Stimulated activated CD8-positive, alpha-beta memory T cell treated with anti-CD3 and anti-CD28 coated beads, Interleukin-4, amount 100 ng/mL, for 1 hour (primary cell): ENCODE data around the gene RASGRP4.
"Not testable (repeated sequence)": the region's sequence is repeated elsewhere in the genome, so short reads cannot be mapped to it uniquely, and the experiment has no call there.

Source experiments
- DNase-seq, 2 donors: peaks; one replicate each; pipeline ENCODE4 v3.0.0-alpha.2; 2020; ENCODE audit warnings: low read depth in 2 of 2, low spot score in 1 of 2

The RASGRP4 gene

DNA sequence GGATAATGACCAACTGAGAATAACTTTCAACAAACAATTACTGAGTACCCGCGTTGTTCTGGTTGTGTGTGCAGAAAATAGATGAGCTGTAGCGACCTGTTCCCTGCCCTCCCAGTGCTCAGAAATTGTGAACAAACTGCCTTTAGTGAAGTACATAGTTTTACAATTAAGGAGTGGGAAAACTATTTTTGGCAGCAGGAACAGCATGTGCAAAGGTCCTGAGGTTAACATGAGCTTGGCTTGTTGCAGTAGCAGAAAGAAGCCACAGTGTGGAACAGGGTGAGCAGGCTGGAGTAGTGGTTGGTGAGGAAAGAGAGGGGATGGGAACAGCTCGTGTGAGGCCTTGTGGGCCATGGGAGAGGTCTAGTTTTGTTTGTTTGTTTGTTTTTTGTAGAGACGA, 23.5 kb upstream of the RASGRP4 start:
- no peak for DNase-seq

DNA sequence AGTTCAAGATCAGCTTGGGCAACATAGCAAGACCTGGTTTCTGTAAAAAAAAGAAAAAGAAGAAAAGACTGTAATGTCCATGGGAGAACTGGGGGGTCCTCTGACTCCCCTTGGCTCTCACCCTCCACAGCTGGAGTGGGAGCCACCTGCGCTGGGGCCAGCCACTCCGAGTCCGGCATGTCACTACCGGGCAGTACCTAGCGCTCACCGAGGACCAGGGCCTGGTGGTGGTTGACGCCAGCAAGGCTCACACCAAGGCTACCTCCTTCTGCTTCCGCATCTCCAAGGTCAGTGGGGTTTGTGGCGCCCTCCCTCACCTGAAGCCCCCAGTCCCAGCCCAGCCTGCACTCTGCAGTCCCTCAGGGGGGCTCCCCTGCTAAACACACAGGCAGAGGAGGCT, 22.2 kb upstream of the RASGRP4 start:
- no peak for DNase-seq

GRCh38 chr19:38445362-38445761, 19.3 kb upstream of the RASGRP4 start:
- no peak for DNase-seq

- no peak for DNase-seq
These were observed 18.0 kb upstream of the RASGRP4 start for GRCh38 chr19:38444026-38444425.

DNA sequence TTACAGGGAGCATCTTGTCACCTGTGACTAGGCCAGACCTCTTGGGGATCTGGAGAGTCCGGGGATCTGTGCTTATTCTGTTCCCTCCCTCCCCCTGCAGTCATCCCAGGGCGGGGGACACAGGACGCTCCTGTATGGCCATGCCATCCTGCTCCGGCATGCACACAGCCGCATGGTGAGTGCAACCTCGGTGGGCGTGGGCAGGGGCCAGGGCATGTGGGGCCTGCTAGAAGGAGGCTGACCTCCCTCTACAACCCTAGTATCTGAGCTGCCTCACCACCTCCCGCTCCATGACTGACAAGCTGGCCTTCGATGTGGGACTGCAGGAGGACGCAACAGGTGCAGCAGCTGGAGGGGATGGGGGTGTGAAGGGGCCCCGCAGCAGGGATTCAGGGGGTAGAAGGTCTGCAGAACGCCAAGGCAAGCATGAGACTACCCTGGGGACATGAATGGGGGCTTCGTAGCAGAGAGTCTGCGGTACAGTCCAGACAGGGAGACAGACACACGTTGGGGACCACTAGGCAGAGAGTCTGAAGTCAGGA, 17.5 kb upstream of the RASGRP4 start:
- no peak for DNase-seq

- DNase-seq, result no peak
These were observed 16.7 kb upstream of the RASGRP4 start for GRCh38 chr19:38442736-38443135.

DNA sequence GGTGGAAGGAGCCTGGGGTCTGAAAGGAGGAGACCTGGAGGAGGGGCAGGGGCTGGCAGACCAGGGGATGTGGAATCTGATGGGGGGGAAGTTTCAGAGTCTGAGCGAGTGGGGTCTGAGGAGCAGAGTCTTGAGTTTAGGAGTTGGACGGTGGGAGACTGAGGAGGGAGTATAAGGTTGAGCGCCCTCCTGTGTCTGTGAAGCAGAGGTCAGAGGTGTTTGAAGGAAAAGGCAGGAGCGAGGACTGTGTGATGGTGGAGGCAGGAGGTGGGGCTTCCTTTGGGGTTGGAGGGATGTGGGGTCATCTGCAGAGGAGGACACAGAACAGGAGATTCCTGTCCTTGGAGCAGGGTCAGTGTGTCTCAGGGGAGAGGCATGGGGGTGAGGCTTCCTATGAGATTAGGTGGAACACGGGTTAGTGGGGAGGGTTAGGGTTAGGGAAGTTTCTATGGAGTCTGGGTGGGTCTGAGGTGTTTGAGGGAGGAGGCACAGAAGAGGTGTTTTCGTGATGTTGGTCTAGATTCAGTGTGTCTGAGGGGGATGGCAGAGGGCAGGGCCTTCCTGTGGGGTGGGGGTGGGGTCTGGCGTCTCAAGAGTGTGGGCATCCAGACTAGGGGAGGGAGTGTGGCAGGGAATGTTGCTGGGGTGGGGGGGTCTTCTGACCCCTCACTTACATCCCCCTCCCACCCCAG, 15.8 kb upstream of the RASGRP4 start:
- no peak for DNase-seq

DNA sequence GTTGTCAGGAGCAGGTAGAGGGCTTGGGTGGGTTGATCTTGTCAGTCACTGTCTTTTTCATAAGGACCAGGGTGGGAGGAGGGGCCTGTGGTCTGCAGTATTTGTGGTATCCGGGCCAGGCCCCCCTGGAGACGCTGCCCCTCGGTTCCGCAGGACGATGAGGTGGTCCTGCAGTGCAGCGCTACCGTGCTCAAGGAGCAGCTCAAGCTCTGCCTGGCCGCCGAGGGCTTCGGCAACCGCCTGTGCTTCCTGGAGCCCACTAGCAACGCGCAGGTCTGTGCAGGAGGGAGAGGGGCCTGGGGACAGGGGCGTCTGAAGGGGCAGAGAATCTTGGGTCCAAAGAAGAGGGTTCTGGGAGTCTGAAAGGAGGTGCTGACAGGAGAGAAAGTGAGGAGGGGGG, 14.6 kb upstream of the RASGRP4 start:
- no peak for DNase-seq

DNA sequence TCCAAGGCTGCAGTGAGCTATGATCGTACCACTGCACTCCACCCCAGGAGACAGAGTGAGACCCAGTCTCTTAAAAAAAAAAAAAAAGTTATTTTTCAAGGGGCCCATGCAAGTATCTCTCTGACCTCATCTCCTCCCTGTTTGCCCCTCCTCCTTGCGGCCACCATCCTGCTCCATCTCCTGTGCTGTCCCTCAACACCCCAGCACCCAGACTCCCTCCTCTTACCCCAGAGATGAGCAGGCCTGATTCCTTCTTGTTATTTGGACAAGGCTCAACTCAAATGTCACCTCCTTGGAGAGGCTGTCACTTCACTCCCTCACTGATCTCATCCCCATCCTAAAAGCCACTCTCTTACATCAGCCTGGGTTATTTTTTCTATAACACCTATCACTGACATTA, 11.9 kb upstream of the RASGRP4 start:
- DNase-seq, result no peak

- DNase-seq, result no peak
These were observed 11.3 kb upstream of the RASGRP4 start for GRCh38 chr19:38437295-38437694.

DNA sequence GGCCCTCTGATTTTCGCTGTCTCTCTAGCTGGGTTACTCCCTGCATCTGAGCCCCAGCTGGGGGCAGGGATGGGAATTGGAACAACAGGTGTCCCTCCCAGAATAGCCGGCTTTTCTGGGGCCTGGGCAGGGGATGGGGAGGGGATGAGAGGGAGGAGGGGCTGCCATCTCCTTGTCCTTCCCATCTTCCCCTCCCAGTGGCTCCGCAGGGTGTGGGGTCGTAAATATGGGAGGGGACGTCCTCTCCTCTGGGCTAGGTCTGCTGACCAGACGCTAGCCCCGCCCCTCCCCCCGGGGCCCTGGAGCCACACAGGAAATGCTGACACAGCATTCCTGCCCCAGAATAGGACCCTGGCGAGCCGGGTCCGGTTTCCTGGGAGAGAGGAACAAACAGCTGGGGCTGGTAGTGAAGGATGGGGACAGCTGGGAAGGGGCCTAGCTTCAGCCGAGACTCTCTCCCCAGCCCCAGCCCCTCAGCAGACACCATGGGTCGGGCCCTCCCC, 8.6 kb upstream of the RASGRP4 start:
- DNase-seq, result no peak

DNA sequence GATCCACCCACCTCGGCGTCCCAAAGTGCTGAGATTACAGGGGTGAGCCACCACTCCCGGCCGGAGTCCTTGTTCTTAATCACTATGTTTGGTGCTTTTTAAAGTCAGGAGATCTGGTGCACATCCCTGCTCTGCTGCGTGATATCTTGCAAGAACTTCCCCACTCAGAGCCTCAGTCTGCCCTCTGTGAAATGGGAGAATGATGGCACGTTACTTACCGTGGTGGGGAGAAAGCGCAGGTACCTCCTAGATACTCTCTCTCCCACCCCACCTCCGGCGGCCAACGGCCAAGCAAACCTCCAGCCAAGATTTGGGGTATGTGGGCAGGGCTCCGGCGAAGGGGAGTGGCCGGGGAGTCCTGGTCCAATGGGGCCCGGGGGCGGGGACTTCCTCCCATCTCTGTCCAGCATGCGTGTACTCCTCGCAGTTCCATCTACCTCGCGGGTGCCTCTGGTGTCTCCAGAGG, 7.3 kb upstream of the RASGRP4 start, which contains the start of gene RYR1:
TSS of gene RYR1 (plus strand) at position 424 of the 466 bp plus-strand sequence. CDS start 139 bp downstream, outside the sequence.
- DNase-seq, result no peak

DNA sequence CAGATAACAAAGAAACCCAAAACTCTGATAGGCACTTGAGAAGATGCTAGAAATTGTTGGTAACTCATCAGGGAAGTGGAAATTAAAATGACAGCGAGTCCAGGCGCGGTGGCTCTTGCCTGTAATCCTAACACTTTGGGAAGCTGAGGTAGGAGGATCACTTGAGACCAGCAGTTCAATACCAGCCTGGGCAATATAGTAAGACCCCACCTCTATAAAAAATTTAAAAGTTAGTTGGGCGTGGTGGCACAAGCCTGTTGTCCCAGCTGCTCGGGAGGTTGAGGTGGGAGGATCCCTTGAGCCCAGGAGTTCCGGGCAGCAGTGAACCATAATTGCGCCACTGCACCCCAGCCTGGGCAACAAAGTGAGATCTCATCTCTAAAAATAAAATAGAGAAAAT, 4.9 kb upstream of the RASGRP4 start:
- DNase-seq, result no peak

GRCh38 chr19:38429811-38430156, 3.8 kb upstream of the RASGRP4 start:
- DNase-seq, result no peak

DNA sequence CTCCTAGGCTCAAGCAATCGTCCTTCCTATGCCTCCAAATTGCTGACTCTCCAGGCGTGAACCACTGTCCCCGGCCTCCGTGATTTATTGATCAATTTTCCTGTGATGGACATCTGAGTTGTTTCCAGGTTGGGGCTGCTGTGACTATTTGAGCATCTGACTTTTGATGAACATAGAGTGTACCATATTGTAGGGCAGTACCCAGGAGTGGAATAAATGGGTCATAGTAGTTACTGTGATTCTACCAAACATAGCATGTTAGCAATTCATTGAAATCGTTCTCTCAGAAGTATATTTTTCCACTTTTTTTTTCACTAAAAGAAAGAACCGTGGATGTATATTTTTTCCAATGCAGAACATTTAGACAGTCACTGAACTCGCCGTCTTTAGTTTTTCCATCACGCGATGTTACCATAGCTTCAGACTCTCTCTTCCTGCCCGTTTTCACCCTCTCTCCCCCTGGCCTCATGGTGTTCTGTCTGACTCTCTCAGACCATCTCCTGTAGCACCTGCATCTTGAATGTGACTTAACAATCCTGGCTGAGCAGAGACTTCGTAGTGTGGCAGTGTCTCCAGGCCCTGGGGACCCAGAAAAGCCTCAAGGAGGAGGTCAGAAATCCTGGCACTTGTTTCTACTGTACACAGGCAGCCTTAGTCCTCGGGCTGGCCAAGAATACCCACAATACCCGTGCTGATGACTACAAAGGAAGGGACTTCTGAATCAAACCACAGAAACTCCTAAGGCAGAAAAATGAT, 3.2 kb upstream of the RASGRP4 start:
- no peak for DNase-seq

DNA sequence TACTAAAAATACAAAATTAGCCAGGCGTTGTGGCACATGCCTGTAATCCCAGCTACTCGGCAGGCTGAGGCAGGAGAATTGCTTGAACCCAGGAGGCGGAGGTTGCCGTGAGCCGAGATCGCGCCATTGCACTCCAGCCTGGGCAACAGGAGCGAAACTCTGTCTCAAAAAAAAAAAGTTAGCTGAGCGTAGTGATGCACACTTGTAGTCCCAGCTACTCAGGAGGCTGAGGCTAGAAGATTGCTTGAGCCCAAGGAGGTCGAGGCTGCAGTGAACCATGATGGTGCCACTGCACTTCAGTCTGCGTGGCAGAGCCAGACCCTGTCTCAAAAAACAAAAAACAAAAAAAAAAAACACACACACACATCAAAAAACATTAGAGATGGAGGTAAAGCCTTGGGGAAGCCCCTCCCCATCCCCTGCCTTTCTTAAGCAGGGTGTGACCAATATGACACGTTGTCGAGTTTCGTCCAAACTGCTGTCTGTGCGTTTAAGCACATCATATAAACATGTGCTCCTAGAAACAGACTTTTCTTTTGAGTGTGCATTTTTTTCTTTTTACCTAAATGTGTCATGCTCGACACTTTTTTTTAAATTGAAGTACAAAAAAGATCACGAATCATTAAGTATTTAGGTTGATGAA, 1.1 kb upstream of the RASGRP4 start:
- not testable (repeated sequence) for DNase-seq

DNA sequence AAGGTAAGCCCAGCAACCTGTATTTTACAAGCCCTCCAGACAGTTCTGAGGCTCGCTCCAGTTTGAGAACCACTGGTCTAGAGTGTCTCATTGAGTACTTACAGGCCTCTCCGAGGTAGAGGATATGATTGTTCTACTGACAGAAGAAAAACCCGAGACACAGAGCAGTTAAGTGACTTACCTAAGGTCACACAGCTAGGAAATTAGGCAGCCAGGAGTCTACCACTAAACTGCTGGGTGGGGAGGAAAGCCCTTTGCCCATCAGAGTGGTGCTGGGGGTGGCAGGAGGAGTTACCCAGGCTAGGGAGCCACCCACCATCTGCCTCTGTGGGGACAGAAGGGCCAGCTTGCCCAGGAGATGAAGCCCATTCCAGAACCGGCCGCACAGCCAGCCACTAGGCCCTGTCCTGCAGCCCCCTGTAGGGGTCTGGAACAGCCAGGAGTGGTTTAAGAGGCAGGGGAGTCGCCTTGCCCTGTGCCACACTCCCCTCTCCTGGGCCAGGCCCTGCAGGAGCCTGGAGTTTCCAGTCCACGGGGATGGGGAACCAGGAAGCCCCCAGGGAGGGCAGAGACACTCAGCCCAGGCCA, 703 bp downstream of the RASGRP4 start:
- DNase-seq, result no peak

GRCh38 chr19:38424272-38424671, 1.7 kb downstream of the RASGRP4 start:
- no peak for DNase-seq

GRCh38 chr19:38422438-38422837, 3.6 kb downstream of the RASGRP4 start:
- DNase-seq, result no peak

- no peak for DNase-seq
These were observed 4.2 kb downstream of the RASGRP4 start for GRCh38 chr19:38421856-38422255.

DNA sequence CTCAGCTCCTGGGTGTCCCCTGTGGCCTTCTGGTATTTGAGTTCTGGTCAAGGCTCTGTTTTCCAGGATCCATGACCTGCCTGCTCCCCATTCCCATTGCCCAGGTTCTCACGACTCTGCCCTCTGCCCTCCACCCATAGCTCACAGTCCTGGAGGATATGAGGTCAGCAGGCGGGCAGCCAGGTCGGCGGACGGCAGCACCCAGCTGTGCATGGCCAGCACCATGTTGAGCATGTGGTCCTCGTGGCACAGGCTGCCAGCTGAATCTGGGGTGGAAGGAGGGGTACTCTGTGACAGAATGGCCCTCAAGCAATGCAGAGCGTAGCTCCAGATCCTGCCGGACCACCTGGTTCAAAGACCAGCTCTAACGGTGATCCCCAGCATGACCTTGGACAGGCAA, 5.1 kb downstream of the RASGRP4 start:
- no peak for DNase-seq
